ENCODE data around the gene ATG5. TPM values are rescaled to one million over a fixed set of nuclear protein-coding genes. Genes with fewer than 3 reads are reported as not detected.

Gene ATG5
- total RNA-seq, 1 experiment from 2014 or later, result 38.9 TPM

- peak; percentile 38 for DNase-seq (ENCODE audit: extremely low read depth, low read depth)
Observed at GRCh38 chr6:106134906-106135634, 190.5 kb downstream of the ATG5 start.

Small RNA genes lying within 50 kb of the gene (small RNA-seq; reads per million reads assigned to genes)
- gene RF00015, result 0 reads per million in 2 experiments
- 0 reads per million in 2 experiments for gene RN7SL47P
- 0 reads per million in 2 experiments for gene RNU6-344P

Other genes with a start within 250 kb of the ATG5 start
- 3.0 and 3.6 TPM in 2 replicates for gene PRDM1, start 239.4 kb downstream of the ATG5 start, total RNA-seq (2014; rRNA removed; shearing (Covaris generic))
- 5.1 and 5.5 TPM in 2 replicates for gene CRYBG1, start 35.0 kb upstream of the ATG5 start, total RNA-seq (2014; rRNA removed; shearing (Covaris generic))

Measured in NCI-H460 (cell line).